Activated T-cell treated with anti-CD3 and anti-CD28 coated beads, Interleukin-2, amount 50 U/mL, for 4 hours (primary cell): ENCODE results near the gene APOBEC3C. TPM values are rescaled to one million over a fixed set of nuclear protein-coding genes. Genes with fewer than 3 reads are reported as not detected.
"Not testable (repeated sequence)": the region's sequence is repeated elsewhere in the genome, so short reads cannot be mapped to it uniquely, and the experiment has no call there.

ENCODE experiments used
- ATAC-seq, 2 donors: fragments of 200-7000 bp; cut with Tn5 transposase; one replicate each; pipeline ENCODE4 v1.10.0; 2021
- DNase-seq: peaks from one replicate; pipeline ENCODE4 v3.0.0-alpha.2; 2020
- H3K27me3 Mint-ChIP-seq: one replicate; pipeline ENCODE4 v1.8.0; 2021; ENCODE audit warnings: low read depth, mixed read lengths
- H3K36me3 Mint-ChIP-seq: one replicate; pipeline ENCODE4 v1.8.0; 2022; ENCODE audit warnings: mixed read lengths; ENCODE audit not compliant: insufficient read depth
- H3K4me1 Mint-ChIP-seq: one replicate; pipeline ENCODE4 v1.8.0; 2021; ENCODE audit warnings: low read depth, mixed read lengths
- H3K4me3 Mint-ChIP-seq: one replicate; pipeline ENCODE4 v1.8.0; 2021; ENCODE audit warnings: mild to moderate bottlenecking, moderate library complexity, mixed read lengths
- H3K9me3 Mint-ChIP-seq: one replicate; pipeline ENCODE4 v1.8.0; 2021; ENCODE audit warnings: mixed read lengths
- total RNA-seq, 3 donors: library from RNA; stranded (reverse); gene quantifications; one replicate each; pipeline ENCODE4 v1.2.1, GENCODE V29; 2021

Gene APOBEC3C
- total RNA-seq, 3 donors from 2014 or later, result 33.6 to 53.7 (median 51.2) TPM

- H3K36me3 Mint-ChIP-seq, result no peaks in the 10 kb centered on the region
- peaks cover 1% of the 10 kb centered on the region for H3K4me1 Mint-ChIP-seq
- ATAC-seq, result no peak
- no peak overlapping the region for H3K4me3 Mint-ChIP-seq
- no peaks in the 10 kb centered on the region for H3K9me3 Mint-ChIP-seq
- DNase-seq, result no peak
- peaks cover 4% of the 10 kb centered on the region for H3K27me3 Mint-ChIP-seq
Measured at GRCh38 chr22:38974170-38974825, 39.8 kb upstream of the APOBEC3C start.

- no peak overlapping the region for H3K4me3 Mint-ChIP-seq
- H3K9me3 Mint-ChIP-seq, result no peaks in the 10 kb centered on the region
- H3K27me3 Mint-ChIP-seq, result peaks cover 4% of the 10 kb centered on the region
- ATAC-seq, result no peak
- no peaks in the 10 kb centered on the region for H3K36me3 Mint-ChIP-seq
- no peak for DNase-seq
- H3K4me1 Mint-ChIP-seq, result peaks cover 1% of the 10 kb centered on the region
Measured at GRCh38 chr22:38974826-38975175, 39.3 kb upstream of the APOBEC3C start.

GRCh38 chr22:38977289-38977688, 36.8 kb upstream of the APOBEC3C start:
- not testable (repeated sequence) for H3K36me3 Mint-ChIP-seq, DNase-seq, H3K27me3 Mint-ChIP-seq, ATAC-seq, H3K4me3 Mint-ChIP-seq, H3K9me3 Mint-ChIP-seq
- peaks cover 11% of the 10 kb centered on the region for H3K4me1 Mint-ChIP-seq

- DNase-seq, H3K27me3 Mint-ChIP-seq, H3K36me3 Mint-ChIP-seq, H3K9me3 Mint-ChIP-seq, ATAC-seq, H3K4me3 Mint-ChIP-seq: not testable (repeated sequence)
- peaks cover 20% of the 10 kb centered on the region for H3K4me1 Mint-ChIP-seq
Measured at GRCh38 chr22:38980587-38980986, 33.5 kb upstream of the APOBEC3C start.

DNA sequence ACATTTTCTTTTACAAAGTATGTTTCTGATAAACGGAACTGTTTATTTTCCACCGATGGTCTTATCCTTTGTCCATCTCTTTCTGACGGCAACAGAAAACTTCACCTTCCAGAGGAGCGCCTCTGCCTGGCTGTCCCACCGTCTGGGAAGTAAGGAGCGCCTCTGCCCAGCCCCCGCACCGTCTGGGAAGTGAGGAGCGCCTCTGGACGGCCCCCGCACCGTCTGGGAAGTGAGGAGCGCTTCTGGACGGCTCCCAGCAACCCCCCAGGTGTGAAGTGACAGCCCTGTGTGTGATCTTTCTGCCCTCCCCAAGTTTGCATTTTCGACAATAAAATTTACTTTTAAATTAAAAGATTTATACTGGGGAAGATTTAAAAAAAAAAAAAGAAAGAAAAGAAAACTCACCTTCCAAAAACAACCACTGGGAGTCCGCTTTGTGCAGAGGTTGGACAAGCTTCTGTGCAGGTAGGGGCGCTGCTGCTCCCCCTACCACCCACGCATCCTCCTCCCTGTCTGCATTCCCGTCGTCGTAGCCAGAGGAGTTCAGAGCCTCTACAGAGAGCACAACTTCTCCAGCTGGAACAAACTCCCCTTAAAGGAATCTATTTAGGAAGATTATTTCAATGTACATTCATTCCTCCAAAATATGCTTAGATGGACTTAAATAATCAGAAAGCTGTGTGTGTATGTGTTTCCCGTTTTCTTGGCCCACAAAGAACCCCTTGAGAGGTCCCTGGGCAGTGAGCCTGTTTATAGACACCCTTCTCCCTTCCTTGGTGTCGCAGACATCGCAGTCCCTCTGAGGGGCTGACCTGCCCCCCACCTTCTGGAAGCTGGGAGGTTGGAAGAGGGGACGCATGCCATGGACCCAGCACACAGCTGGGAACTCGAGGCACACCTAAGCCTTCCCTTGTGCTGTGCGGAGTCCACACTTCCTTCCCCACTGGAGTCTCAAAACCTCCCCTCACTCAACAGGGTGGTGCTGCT, 32.8 kb upstream of the APOBEC3C start:
- Mint-ChIP-seq H3K4me3 (peak overlapping the region; percentile 74), H3K27me3 (no peaks in the 10 kb centered on the region), H3K36me3 (no peaks in the 10 kb centered on the region), H3K4me1 (peaks cover 20% of the 10 kb centered on the region), H3K9me3 (peaks cover 3% of the 10 kb centered on the region)
- no peak for DNase-seq
- peak in 1 of 2 donors; percentile 4 for ATAC-seq

GRCh38 chr22:38981992-38982927, 31.8 kb upstream of the APOBEC3C start, which contains the start of gene APOBEC3B:
TSS of gene APOBEC3B (plus strand) at chr22:38982347. CDS start at chr22:38982454, 107 bp downstream.
- Mint-ChIP-seq H3K9me3 (peaks cover 3% of the 10 kb centered on the region), H3K4me1 (peaks cover 21% of the 10 kb centered on the region), H3K4me3 (peak within 1 kb of the TSS; percentile 74), H3K36me3 (no peaks in the 10 kb centered on the region), H3K27me3 (no peaks in the 10 kb centered on the region)
- DNase-seq, result peak; percentile 49
- ATAC-seq, result peak; percentile 47 to 63

- Mint-ChIP-seq H3K36me3 (no peaks in the 10 kb centered on the region), H3K4me1 (peaks cover 38% of the 10 kb centered on the region), H3K9me3 (peaks cover 3% of the 10 kb centered on the region), H3K27me3 (no peaks in the 10 kb centered on the region), H3K4me3 (no peak overlapping the region)
- DNase-seq (no peak), ATAC-seq (no peak)
Measured at GRCh38 chr22:38984224-38984623, 29.8 kb upstream of the APOBEC3C start.

DNA sequence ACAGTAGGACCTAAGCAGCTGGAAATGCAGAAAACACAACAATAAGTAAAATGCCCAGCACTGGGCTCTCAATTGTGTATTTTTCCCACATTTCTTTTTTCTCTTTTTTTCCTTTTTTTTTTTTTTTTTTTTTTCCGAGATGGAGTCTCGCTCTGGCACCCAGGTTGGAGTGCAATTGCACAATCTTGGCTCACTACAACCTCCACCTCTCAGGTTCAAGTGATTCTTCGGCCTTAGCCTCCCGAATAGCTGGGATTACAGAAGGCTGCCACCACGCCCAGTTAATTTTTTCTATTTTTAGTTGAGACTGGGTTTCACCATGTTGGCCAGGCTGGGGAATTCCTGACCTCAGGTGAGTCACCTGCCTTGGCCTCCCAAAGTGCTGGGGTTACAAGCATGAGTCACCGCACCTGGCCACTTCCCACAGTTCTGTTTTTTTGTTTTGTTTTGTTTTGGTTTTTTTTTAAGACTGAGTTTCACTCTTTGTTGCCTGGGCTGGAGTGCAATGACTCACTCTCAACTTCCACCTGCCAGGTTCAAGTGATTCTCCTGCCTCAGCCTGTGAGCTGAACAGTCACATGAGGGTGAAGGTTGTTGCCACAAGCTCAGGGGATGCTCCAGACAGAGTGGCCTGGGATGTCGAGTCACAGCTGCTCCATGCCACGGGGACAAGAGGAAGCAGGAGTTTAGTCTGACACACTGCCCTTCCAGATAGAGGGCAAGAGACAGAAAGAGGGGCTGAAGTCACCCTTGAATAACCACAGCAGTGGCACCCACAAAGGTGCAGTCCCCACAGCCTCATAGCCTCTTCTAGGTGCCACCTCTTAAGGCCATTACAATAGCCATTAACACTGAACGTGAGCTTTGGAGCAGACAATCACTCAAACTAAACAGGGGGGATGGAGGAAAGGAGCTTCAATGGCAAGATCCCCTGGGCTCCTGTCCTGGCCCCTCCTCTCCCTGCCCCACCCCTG, 29.0 kb upstream of the APOBEC3C start:
- ATAC-seq (peak; percentile 89 to 91), DNase-seq (peak; percentile 75)
- H3K4me1 Mint-ChIP-seq, result peaks cover 44% of the 10 kb centered on the region
- H3K27me3 Mint-ChIP-seq, H3K9me3 Mint-ChIP-seq, H3K4me3 Mint-ChIP-seq, H3K36me3 Mint-ChIP-seq: not testable (repeated sequence)

- Mint-ChIP-seq H3K4me3 (no peak overlapping the region), H3K27me3 (no peaks in the 10 kb centered on the region), H3K36me3 (no peaks in the 10 kb centered on the region), H3K9me3 (peaks cover 3% of the 10 kb centered on the region), H3K4me1 (peaks cover 40% of the 10 kb centered on the region)
- DNase-seq (no peak), ATAC-seq (no peak)
Measured at GRCh38 chr22:38986629-38987028, 27.4 kb upstream of the APOBEC3C start.

- DNase-seq (no peak), ATAC-seq (no peak)
- H3K27me3 Mint-ChIP-seq, result no peaks in the 10 kb centered on the region
- H3K9me3 Mint-ChIP-seq, result peaks cover 3% of the 10 kb centered on the region
- peaks cover 34% of the 10 kb centered on the region for H3K4me1 Mint-ChIP-seq
- no peaks in the 10 kb centered on the region for H3K36me3 Mint-ChIP-seq
- no peak overlapping the region for H3K4me3 Mint-ChIP-seq
Measured at GRCh38 chr22:38987171-38987895, 26.7 kb upstream of the APOBEC3C start.

DNA sequence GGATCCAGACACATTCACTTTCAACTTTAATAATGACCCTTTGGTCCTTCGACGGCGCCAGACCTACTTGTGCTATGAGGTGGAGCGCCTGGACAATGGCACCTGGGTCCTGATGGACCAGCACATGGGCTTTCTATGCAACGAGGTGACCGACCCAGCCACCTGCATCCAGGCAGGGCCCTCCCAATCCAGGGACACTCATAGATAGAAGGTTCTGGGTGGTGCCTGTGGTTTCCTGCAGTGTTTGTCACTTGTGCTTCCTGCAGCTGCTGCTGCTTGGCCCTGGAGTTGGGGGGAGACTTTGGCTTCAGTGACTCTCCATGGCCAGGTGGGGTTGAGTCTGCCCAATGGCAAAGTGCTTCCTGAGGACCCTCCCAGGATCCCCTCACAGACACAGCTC, 24.6 kb upstream of the APOBEC3C start:
- peaks cover 31% of the 10 kb centered on the region for H3K4me1 Mint-ChIP-seq
- no peaks in the 10 kb centered on the region for H3K36me3 Mint-ChIP-seq
- no peaks in the 10 kb centered on the region for H3K9me3 Mint-ChIP-seq
- ATAC-seq (no peak), DNase-seq (no peak)
- H3K27me3 Mint-ChIP-seq, result no peaks in the 10 kb centered on the region
- no peak overlapping the region for H3K4me3 Mint-ChIP-seq

DNA sequence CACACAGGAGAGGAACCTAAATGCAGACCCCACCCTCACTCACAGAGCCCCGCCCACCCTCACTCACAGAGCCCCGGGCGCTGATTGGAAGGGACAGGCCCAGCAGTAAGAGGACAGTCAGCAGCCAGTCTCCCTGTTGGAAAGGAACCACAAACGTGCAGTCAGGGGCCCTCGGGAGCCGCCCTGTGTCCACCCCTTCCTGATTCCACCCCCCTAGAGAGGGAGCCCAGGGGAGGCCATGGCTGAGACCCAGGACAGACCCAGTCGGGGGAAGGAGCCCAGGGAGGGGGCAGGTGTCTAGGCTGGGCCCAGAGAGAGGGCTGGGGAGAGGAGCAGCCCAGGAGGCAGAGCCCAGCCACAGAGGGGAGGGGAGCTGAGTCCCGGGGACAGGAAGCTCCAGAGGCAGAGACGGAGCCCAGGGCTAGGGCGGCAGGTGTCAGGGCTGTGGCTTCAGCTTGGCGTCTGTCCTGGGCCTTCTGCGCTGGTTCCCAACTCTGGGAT, 21.1 kb upstream of the APOBEC3C start:
- H3K4me1 Mint-ChIP-seq, result peaks cover 18% of the 10 kb centered on the region
- not testable (repeated sequence) for DNase-seq, H3K4me3 Mint-ChIP-seq, H3K27me3 Mint-ChIP-seq, H3K36me3 Mint-ChIP-seq, H3K9me3 Mint-ChIP-seq
- ATAC-seq, result peak; percentile 25 to 35
